GM19438 (cell line): ENCODE measurements around the gene ZNF574.
"Not testable (repeated sequence)": the region's sequence is repeated elsewhere in the genome, so short reads cannot be mapped to it uniquely, and the experiment has no call there.

Source experiments
- ATAC-seq: cut with Tn5 transposase; IDR thresholded peaks from one replicate; pipeline ENCODE4 v1.9.1; 2021; ENCODE audit warnings: low read depth; ENCODE audit not compliant: unreplicated experiment

ZNF574 gene

GRCh38 chr19:42095814-42096230 lies 19.9 kb downstream of the ZNF574 start:
- no peak for ATAC-seq

GRCh38 chr19:42096255-42096837 lies 20.4 kb downstream of the ZNF574 start:
- ATAC-seq, result no peak

GRCh38 chr19:42097461-42097860 lies 21.5 kb downstream of the ZNF574 start:
- ATAC-seq, result no peak

- ATAC-seq, result no peak
Observed at GRCh38 chr19:42098781-42099180, 22.8 kb downstream of the ZNF574 start.

GRCh38 chr19:42099336-42099925 lies 23.5 kb downstream of the ZNF574 start:
- ATAC-seq, result no peak

GRCh38 chr19:42100241-42100640 lies 24.3 kb downstream of the ZNF574 start:
- ATAC-seq, result not testable (repeated sequence)

- ATAC-seq, result no peak
Observed at GRCh38 chr19:42102877-42103276, 26.9 kb downstream of the ZNF574 start.

- ATAC-seq, result no peak
Observed at GRCh38 chr19:42105368-42105767, 29.4 kb downstream of the ZNF574 start.

GRCh38 chr19:42108527-42109389 lies 32.8 kb downstream of the ZNF574 start:
- no peak for ATAC-seq

GRCh38 chr19:42109896-42110295 lies 33.9 kb downstream of the ZNF574 start:
- ATAC-seq, result no peak

- no peak for ATAC-seq
Observed at GRCh38 chr19:42110658-42111057, 34.7 kb downstream of the ZNF574 start.

- no peak for ATAC-seq
Observed at GRCh38 chr19:42111384-42111783, 35.4 kb downstream of the ZNF574 start.

GRCh38 chr19:42111811-42112210 lies 35.8 kb downstream of the ZNF574 start:
- ATAC-seq, result no peak

GRCh38 chr19:42113641-42114348 lies 37.8 kb downstream of the ZNF574 start:
- peak; percentile 52 for ATAC-seq

- ATAC-seq, result peak; percentile 52
Observed at GRCh38 chr19:42114412-42114811, 38.4 kb downstream of the ZNF574 start.

- no peak for ATAC-seq
Observed at GRCh38 chr19:42115219-42115618, 39.3 kb downstream of the ZNF574 start.

GRCh38 chr19:42115705-42116104 lies 39.7 kb downstream of the ZNF574 start:
- ATAC-seq, result no peak

GRCh38 chr19:42116308-42117075 lies 40.5 kb downstream of the ZNF574 start:
- no peak for ATAC-seq

GRCh38 chr19:42117076-42117475 lies 41.1 kb downstream of the ZNF574 start:
- no peak for ATAC-seq

- no peak for ATAC-seq
Observed at GRCh38 chr19:42120276-42120980, 44.5 kb downstream of the ZNF574 start.
